LNCaP clone FGC (cell line): ENCODE results near the gene IKZF1.

ENCODE experiments used
- DNase-seq: peaks from one replicate; pipeline ENCODE4 v3.0.0-alpha.2; 2011; ENCODE audit warnings: low read depth
- H3K4me3 ChIP-seq: 2 replicates; pipeline ENCODE4 v1.5.1; 2011; ENCODE audit warnings: mild to moderate bottlenecking, low read depth, low read length, control low read depth
- CTCF ChIP-seq: IDR thresholded peaks from 2 replicates; pipeline ENCODE4 v1.5.1; 2012; ENCODE audit warnings: mild to moderate bottlenecking; ENCODE audit not compliant: control insufficient read depth, insufficient read depth; ENCODE audit errors: extremely low read depth

IKZF1 gene

GRCh38 chr7:50412973-50413372 is 108.5 kb downstream of the IKZF1 start:
- DNase-seq = no peak
- TF ChIP-seq CTCF = no peak
- no peak overlapping the region for H3K4me3 ChIP-seq

- no peak for TF ChIP-seq CTCF
- H3K4me3 ChIP-seq = no peak overlapping the region
- DNase-seq = no peak
These were observed 109.0 kb downstream of the IKZF1 start for GRCh38 chr7:50413561-50413960.

GRCh38 chr7:50415844-50416364 is 111.4 kb downstream of the IKZF1 start:
- TF ChIP-seq CTCF = no peak

GRCh38 chr7:50416527-50417182 is 112.1 kb downstream of the IKZF1 start:
- TF ChIP-seq CTCF = no peak
- H3K4me3 ChIP-seq = no peak overlapping the region
- no peak for DNase-seq

More at GRCh38 chr7:50415844-50416364, 111.4 kb downstream of the IKZF1 start:
- H3K4me3 ChIP-seq = no peak overlapping the region
- no peak for DNase-seq

GRCh38 chr7:50418086-50418515 is 113.6 kb downstream of the IKZF1 start:
- TF ChIP-seq CTCF = peak; percentile 98
- H3K4me3 ChIP-seq = no peak overlapping the region
- peak; percentile 46 for DNase-seq

- TF ChIP-seq CTCF = no peak
- no peak overlapping the region for H3K4me3 ChIP-seq
- DNase-seq = no peak
These were observed 114.2 kb downstream of the IKZF1 start for GRCh38 chr7:50418526-50419290.

- H3K4me3 ChIP-seq = no peak overlapping the region
- no peak for TF ChIP-seq CTCF
- no peak for DNase-seq
These were observed 116.5 kb downstream of the IKZF1 start for GRCh38 chr7:50421043-50421442.
